Bladder microvascular endothelial cell (primary cell): ENCODE data around the gene GIGYF2. TPM values are rescaled to one million over a fixed set of nuclear protein-coding genes. Genes with fewer than 3 reads are reported as not detected.

ENCODE experiments used
- total RNA-seq: library from RNA; depleted of rRNA; stranded (reverse); fragments of >200 nt; gene quantifications from 2 replicates; pipeline ENCODE4 v1.2.3, GENCODE V29; 2014

The GIGYF2 gene, protein sequence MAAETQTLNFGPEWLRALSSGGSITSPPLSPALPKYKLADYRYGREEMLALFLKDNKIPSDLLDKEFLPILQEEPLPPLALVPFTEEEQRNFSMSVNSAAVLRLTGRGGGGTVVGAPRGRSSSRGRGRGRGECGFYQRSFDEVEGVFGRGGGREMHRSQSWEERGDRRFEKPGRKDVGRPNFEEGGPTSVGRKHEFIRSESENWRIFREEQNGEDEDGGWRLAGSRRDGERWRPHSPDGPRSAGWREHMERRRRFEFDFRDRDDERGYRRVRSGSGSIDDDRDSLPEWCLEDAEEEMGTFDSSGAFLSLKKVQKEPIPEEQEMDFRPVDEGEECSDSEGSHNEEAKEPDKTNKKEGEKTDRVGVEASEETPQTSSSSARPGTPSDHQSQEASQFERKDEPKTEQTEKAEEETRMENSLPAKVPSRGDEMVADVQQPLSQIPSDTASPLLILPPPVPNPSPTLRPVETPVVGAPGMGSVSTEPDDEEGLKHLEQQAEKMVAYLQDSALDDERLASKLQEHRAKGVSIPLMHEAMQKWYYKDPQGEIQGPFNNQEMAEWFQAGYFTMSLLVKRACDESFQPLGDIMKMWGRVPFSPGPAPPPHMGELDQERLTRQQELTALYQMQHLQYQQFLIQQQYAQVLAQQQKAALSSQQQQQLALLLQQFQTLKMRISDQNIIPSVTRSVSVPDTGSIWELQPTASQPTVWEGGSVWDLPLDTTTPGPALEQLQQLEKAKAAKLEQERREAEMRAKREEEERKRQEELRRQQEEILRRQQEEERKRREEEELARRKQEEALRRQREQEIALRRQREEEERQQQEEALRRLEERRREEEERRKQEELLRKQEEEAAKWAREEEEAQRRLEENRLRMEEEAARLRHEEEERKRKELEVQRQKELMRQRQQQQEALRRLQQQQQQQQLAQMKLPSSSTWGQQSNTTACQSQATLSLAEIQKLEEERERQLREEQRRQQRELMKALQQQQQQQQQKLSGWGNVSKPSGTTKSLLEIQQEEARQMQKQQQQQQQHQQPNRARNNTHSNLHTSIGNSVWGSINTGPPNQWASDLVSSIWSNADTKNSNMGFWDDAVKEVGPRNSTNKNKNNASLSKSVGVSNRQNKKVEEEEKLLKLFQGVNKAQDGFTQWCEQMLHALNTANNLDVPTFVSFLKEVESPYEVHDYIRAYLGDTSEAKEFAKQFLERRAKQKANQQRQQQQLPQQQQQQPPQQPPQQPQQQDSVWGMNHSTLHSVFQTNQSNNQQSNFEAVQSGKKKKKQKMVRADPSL (N-terminal part only)
- 28.8 and 75.6 TPM in 2 replicates for total RNA-seq

DNA sequence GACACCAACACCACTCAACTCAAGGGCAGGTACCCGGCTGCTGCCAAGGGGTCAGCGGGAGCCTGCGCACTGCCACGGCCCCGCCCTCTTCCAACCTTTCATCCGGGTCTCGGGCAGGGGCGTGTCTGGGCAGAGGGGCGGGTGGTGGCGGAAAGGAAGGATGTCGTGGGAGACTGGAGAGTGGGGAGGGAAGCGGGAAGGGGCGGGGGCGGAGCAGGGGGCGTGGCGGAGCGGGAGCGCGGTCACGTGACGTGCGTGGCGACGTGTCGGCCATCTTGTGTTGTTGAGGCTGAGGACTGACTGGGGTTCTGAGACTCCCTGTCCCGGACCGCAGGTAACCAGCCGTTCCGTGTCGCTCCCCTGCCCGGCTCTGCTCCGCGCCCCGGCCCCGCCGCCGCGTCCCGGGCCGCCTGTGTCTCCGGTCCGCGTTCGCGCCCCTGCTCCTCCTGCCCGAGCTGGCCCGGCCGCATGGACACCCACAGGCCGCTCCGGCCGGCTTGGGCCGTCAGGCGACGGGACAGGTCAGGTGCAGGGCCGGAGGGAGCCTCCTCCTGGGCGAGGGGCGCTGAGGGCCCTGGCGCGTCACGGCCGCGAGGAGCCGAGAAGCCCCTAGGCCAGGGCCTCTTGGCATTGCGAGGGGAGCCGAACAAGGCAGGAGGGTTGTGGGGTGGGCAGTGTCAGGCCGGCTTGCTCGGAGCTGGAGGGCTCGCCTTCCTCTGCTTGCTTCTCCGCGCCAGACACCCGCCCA lies at the start of gene GIGYF2:
Gene GIGYF2 (plus strand): TSS at position 273 of the 748 bp plus-strand sequence. CDS start 37,867 bp downstream, outside the sequence.

DNA sequence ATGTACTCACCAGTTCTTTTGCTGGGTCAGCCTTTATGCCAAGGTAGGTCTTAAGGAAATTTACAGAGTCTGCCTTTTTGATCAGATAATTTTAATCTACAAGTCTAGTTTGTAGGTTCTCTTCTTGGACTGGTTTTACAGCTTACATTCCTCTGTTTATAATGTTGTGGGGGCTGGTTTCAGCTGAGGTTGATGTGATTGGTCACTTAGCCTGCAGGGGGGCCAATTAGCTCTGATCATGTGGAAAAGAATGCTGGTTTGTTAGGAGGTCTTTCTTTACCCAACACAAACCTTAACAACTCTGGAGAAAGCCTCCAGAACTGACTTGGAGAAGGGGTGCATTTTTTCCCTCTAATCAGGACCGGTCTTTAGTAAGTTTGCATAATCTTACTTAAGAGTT lies 79.3 kb downstream of the GIGYF2 start, which contains the start of gene KCNJ13:
Gene KCNJ13 (minus strand): TSS at position 131 of the 400 bp plus-strand sequence. CDS start 5,203 bp downstream, outside the sequence.

DNA sequence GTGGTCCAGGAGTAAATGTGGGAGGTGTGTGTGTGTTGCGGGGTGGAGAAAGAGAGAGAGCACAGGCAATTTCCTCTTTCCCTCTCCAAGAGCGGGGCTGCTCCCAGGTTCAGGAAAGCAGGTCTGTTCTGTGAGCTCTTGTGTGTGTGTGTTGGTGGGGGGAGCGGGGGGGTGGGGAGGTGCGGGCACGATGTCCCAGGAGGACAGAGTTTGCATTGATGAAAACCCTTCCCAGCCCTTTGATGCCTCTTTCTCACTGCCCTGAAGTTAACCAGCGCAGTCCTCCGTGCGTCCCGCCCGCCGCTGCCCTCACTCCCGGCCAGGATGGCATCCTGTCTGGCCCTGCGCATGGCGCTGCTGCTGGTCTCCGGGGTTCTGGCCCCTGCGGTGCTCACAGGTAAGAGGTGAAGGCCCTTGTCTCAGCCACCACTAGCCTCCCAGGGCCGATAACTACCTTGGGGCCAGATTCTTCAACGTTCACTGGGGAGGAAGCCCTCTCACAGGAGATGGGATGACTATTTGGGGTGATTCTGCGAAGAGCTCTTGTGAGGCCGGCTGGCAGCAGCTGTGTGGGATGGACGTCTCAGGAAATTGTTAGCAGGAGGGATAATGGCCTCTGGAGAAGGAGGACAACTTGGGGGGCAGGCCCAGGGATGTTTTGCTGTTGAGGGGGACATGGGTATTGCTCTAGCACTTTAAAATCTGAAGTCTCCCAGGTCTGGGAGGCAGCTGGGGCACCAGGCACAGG lies 173.1 kb downstream of the GIGYF2 start, which contains the start of gene SNORC:
Gene SNORC (plus strand): TSS at position 247 of the 748 bp plus-strand sequence. CDS start 78 bp downstream, at position 325.

Other genes starting within 250 kb of the GIGYF2 start
- gene ALPI, start 241.2 kb upstream of the GIGYF2 start, total RNA-seq: not detected in 2 replicates
- not detected in 2 replicates for gene ECEL1, start 209.5 kb upstream of the GIGYF2 start, total RNA-seq
- gene PRSS56, start 176.9 kb upstream of the GIGYF2 start, total RNA-seq: not detected in 2 replicates
- gene CHRND, start 171.2 kb upstream of the GIGYF2 start, total RNA-seq: not detected in 2 replicates
- gene CHRNG, start 157.6 kb upstream of the GIGYF2 start, total RNA-seq: not detected in 2 replicates
- gene TIGD1, start 146.8 kb upstream of the GIGYF2 start, total RNA-seq: 0.97 and 2.4 TPM in 2 replicates
- 103 TPM in 2 replicates for gene EIF4E2, start 146.6 kb upstream of the GIGYF2 start, total RNA-seq
- 0.06 and 0.16 TPM in 2 replicates for gene EFHD1, start 63.7 kb upstream of the GIGYF2 start, total RNA-seq
- gene KCNJ13, start 79.2 kb downstream of the GIGYF2 start, total RNA-seq: not detected in 2 replicates
- under 0.01 and 0.63 TPM in 2 replicates for gene SNORC, start 172.9 kb downstream of the GIGYF2 start, total RNA-seq